Muscle layer of duodenum (tissue), 2 donors: ENCODE measurements around the gene CKAP5.
A peak's percentile ranks its signal among the peaks of the same experiment; 100 is the strongest.
"Not testable (repeated sequence)": the region's sequence is repeated elsewhere in the genome, so short reads cannot be mapped to it uniquely, and the experiment has no call there.

ENCODE experiments used
- H3K27ac ChIP-seq: one replicate; pipeline ENCODE4 v1.7.0; 2013; ENCODE audit warnings: mild to moderate bottlenecking, low read length
- H3K27me3 ChIP-seq: one replicate; pipeline ENCODE4 v1.7.0; 2013; ENCODE audit warnings: low read depth, mild to moderate bottlenecking, control low read depth, low read length
- H3K36me3 ChIP-seq, 2 donors: one replicate each; pipeline ENCODE4 v1.7.0; 2013; ENCODE audit warnings: low read length in 2 of 2, control low read depth in 1 of 2, mild to moderate bottlenecking in 1 of 2; ENCODE audit not compliant: insufficient read depth in 2 of 2, control insufficient read depth in 1 of 2
- H3K4me1 ChIP-seq, 2 donors: one replicate each; pipeline ENCODE4 v1.7.0; 2013; ENCODE audit warnings: low read length in 2 of 2, mild to moderate bottlenecking in 2 of 2, control low read depth in 1 of 2, moderate library complexity in 1 of 2; ENCODE audit not compliant: insufficient read depth in 2 of 2, control insufficient read depth in 1 of 2
- H3K4me3 ChIP-seq, 2 donors: one replicate each; pipeline ENCODE4 v1.7.0; 2013; ENCODE audit warnings: low read length in 2 of 2, low read depth in 1 of 2, mild to moderate bottlenecking in 1 of 2
- H3K9me3 ChIP-seq, 2 donors: one replicate each; pipeline ENCODE4 v1.7.0; 2013; ENCODE audit warnings: low read length in 2 of 2, control low read depth in 1 of 2, mild to moderate bottlenecking in 1 of 2; ENCODE audit not compliant: control insufficient read depth in 1 of 2
- donor health status: healthy.

Gene CKAP5

DNA sequence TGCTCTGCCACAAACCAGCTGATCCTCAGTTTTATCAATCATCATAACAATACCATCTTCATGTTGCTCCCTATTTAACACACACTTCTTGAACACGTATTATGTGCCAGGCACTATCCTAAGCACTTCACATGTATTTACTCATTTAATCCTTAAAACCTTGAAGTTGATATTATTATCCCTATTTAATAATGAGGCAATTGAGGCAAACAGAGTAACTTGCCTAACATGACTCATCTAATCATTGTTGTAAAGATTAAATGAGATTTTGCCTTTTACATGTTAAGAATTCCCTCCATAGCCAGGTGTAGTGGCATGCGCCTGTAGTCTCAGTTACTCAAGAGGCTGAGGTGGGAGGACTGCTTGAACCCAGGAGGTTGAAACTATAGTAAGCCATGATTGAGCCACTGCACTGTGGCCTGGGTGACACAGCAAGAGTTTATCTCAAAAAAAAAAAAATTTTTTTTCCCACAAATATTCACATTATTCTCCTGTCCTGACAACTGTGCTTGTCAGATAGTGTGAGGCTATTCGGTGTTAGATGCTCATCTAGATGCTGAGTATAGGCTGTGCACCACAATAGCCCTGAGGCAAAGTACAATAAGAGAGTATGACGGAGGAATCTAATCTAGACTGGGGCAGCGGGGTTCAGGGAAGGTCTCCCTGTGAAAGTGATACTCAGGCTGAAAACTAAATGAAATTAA lies 13.4 kb downstream of the CKAP5 start:
- H3K4me1 ChIP-seq = peaks cover 7 to 9% of the 10 kb centered on the region in 2 donors
- no peak overlapping the region for H3K4me3 ChIP-seq
- H3K36me3 ChIP-seq = no peaks in the 10 kb centered on the region
- H3K27ac ChIP-seq = no peak overlapping the region
- no peaks in the 10 kb centered on the region for H3K27me3 ChIP-seq
- no peaks in the 10 kb centered on the region for H3K9me3 ChIP-seq

DNA sequence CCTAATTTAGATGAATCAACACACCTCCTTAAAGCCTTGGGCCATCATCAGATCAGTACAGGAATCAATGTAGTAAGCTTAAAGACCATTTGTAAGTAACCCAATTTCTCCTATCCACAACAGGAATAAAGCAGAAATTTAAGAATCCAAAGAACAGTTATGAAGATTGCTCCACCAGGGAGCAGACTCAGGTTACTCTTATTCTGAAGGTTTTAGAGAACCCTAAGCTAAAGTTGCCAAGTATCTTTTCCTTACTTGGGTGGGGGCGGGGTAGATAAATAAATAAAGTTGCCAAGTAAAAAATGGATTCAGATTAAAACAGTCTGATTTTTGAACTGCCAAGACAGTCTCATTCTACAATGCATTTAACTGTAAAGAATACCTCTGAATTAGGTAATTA lies 18.1 kb downstream of the CKAP5 start:
- Histone ChIP-seq H3K9me3 (no peaks in the 10 kb centered on the region), H3K27me3 (no peaks in the 10 kb centered on the region), H3K27ac (no peak overlapping the region), H3K4me3 (no peak overlapping the region), H3K4me1 (peaks cover 15 to 40% of the 10 kb centered on the region in 2 donors), H3K36me3 (no peaks in the 10 kb centered on the region)

DNA sequence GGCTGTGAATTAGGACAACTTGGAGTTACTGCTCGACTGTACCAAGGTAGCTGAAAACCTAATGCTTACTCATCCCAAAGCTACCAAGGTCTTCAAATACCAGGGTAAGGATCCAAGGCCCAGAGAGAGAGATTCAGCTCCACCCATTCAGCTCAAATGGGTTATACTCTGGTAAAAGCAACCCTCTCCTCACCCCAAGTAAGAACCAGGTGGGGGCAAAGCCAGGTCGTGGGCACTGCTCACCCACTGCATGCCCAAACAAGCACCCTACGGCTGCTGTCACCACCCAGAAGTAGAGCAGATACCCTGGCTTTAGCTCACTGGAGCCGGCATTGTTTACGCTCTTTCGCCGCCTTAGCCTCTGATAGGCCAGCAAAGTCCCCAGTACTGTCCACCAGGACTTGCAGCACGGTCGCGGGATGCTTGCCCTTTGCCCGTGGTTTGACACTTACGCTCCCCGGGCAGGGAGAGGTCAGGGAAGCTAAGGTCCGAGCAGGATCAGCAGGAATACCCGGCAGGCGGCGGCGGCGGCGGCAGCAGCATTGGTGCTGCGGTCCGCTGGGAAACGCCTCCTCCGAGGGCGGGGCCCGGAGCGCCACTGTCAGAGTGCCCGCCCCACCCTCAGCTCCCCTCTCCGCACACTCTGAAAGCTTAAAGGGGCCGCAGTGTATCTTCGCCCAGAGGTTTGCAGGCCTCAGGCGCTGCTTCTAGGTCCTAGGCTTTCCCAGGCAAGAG lies 19.6 kb downstream of the CKAP5 start:
- H3K36me3 ChIP-seq = no peaks in the 10 kb centered on the region
- peak overlapping the region; percentile 72 to 85 for H3K4me3 ChIP-seq
- no peaks in the 10 kb centered on the region for H3K9me3 ChIP-seq
- H3K27ac ChIP-seq = peak overlapping the region; percentile 41
- no peaks in the 10 kb centered on the region for H3K27me3 ChIP-seq
- H3K4me1 ChIP-seq = peaks cover 15 to 40% of the 10 kb centered on the region in 2 donors

DNA sequence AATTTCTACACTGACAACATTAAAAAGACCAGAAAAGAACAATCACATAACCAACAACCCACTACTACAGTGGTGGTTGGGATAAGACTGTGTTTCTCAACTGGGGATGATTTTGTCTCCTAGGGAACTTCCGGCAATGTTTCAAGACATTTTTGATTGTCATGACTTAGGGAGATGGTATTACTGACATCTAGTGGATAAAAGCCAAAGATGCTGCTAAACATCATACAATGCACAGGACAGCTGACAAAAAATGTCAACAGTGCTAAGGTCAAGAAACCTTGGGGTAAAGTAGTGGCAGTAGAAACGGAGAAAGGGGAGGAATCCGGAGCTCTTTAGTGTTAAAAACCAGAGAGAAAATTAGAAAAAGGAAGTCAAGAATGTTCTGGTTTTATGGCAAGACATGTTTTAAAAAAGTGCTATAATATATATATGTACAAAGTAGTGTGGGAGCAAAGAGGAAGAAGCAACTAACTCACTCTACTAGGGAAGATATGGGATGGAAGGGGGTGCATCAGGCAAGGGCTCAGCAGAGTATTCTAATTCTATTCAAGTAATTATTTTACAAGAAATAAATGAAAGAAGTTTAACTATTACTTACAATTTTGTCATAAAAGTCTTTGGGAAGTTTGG lies 37.2 kb downstream of the CKAP5 start:
- peaks cover 29 to 36% of the 10 kb centered on the region in 2 donors for H3K36me3 ChIP-seq
- no peak overlapping the region for H3K4me3 ChIP-seq
- no peaks in the 10 kb centered on the region for H3K9me3 ChIP-seq
- H3K4me1 ChIP-seq = no peaks in the 10 kb centered on the region
- no peak overlapping the region for H3K27ac ChIP-seq
- H3K27me3 ChIP-seq = no peaks in the 10 kb centered on the region

DNA sequence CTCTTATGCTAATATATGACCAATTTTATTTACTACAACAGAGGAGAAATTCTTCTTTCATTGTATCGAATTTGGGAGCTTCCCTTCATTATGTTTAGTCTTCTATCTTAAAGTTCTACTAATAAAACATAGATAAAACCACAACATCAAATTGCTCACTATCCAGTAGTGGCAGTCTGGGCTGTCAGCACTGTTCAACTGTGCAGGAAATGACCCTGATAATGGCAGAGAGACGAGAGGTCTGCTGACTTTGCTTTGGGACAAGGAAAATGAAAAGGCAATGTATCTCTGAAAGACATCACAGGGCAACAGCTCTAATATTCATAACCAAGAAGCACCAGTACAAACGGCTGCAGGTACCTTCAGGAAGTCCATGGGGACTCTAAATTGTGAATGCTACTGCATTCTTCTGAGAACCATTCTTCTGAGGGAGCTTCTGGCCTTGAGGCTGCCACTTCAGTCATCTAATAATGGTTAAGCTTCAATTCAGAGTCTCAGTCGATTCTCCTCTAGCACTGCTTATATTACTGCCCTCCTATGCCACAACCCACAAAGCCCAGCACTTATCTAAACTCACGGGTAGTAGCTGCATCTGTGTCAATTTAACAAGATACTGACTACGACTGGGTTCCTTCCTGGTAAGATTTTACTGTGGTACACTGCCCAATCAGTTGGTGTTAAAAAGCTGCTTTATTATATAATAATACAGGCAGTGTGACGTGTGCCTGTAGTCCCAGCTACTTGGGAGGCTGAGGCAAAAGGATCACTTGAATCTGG lies 44.2 kb downstream of the CKAP5 start:
- Histone ChIP-seq H3K36me3 (peaks cover 34 to 42% of the 10 kb centered on the region in 2 donors), H3K27me3 (no peaks in the 10 kb centered on the region), H3K4me3 (no peak overlapping the region), H3K4me1 (no peaks in the 10 kb centered on the region), H3K27ac (no peak overlapping the region), H3K9me3 (no peaks in the 10 kb centered on the region)

DNA sequence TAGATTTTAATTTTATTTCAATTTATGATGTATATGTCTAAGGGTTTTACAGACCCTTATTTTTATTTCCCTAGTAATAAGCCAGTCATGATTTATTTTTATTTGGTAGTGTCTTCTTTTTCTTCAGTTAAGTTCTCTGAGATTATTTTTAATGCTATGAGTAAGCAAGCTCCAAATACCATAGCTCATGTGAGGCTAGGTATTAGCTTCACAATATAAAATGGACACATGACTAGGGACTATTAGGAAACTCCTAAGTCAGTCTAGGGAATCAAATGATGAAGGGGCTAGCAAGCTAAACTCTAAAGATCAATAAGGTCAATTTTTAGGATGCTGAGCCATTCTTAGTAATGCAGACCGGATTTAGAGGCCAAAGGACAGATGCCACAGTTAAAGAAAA lies 45.9 kb downstream of the CKAP5 start:
- Histone ChIP-seq H3K4me3 (no peak overlapping the region), H3K36me3 (peaks cover 35 to 46% of the 10 kb centered on the region in 2 donors), H3K4me1 (no peaks in the 10 kb centered on the region), H3K27ac (no peak overlapping the region), H3K27me3 (no peaks in the 10 kb centered on the region), H3K9me3 (no peaks in the 10 kb centered on the region)

DNA sequence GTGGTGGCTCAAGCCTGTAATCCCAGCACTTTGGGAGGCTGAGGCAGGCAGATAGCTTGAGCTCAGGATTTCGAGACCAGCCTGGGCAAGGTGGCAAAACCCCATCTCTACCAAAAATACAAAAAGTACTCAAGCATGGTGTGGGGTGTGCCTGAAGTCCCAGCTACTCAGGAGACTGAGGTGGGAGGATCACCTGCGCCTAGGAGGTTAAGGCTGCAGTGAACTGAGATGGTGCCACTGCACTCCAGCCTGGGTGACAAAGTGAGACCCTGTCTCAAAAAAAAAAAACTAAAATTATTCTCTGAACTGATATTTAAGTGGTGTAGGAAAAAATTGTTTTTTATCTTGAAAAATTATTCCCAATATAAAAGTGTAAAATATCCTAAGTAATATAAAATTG lies 46.4 kb downstream of the CKAP5 start:
- peaks cover 37 to 50% of the 10 kb centered on the region in 2 donors for H3K36me3 ChIP-seq
- H3K4me1 ChIP-seq, H3K9me3 ChIP-seq, H3K4me3 ChIP-seq, H3K27ac ChIP-seq, H3K27me3 ChIP-seq: not testable (repeated sequence)

DNA sequence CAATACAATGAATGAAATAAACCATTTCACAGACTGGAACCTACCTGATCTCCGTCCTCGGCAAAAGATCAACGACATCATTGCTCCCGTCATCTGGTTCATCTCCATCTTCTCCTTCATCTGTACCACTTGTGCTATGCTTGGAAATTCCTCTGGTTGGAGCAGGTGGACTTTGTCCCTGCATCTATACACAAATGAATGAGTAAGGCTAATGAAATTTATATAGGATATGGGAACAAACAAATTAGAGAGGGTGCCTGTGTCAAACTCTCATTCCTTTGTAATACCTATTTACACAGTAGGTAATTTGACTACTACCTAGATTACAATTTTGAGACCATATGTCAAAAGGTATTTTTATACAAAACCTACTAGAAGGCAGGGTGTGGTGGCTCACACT lies 67.7 kb downstream of the CKAP5 start:
- Histone ChIP-seq H3K27me3 (no peaks in the 10 kb centered on the region), H3K9me3 (no peaks in the 10 kb centered on the region), H3K27ac (no peak overlapping the region), H3K36me3 (peaks cover 42 to 61% of the 10 kb centered on the region in 2 donors), H3K4me1 (no peaks in the 10 kb centered on the region), H3K4me3 (no peak overlapping the region)

DNA sequence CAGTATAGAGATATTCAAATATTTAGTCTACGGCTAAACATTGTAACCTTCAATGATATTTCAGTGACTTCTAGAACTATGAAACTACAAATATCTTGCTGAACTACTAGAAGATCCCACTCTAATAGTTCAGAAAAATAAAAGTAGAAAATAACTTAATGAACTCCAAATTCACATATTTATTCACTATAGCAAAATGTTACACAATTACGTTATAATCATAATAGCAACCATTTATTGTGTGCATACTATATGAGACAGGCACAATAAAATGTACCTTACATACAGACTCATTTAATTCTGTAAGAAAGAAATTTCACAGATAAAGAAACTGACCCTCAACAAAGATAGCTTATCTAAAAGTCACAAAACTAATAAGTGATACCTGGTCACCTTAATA lies 69.2 kb downstream of the CKAP5 start:
- Histone ChIP-seq H3K27me3 (no peaks in the 10 kb centered on the region), H3K27ac (no peak overlapping the region), H3K36me3 (peaks cover 28 to 50% of the 10 kb centered on the region in 2 donors), H3K9me3 (no peaks in the 10 kb centered on the region), H3K4me3 (no peak overlapping the region), H3K4me1 (no peaks in the 10 kb centered on the region)

DNA sequence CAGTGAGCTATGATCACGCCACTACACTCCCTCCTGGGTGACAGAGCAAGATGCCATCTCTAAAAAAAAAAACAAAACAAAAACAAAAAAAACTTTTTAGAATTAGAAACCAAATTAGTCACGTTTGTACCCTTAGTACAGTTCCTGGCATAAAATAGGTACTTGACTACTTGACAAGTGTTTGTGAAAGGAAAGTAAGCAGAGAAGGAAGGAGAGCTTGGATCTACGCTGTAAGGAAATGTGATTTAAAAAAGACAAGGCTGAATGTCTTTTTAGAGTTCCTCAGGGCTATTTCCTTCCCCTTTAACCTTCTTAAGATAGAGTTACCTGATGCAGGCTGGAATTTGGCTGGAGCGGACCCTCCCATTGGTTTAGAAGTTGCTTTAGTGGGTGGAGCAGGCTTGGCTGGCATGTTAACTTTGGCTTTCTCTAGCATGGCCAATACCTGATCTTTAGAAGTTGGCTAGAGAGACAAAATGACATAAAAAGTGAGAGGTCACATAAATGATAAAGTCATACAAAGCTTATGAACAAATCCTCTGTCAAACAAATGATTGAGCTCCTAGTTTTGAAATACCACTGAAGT lies 76.4 kb downstream of the CKAP5 start:
- no peaks in the 10 kb centered on the region for H3K27me3 ChIP-seq
- H3K4me3 ChIP-seq = no peak overlapping the region
- H3K27ac ChIP-seq = no peak overlapping the region
- H3K9me3 ChIP-seq = no peaks in the 10 kb centered on the region
- H3K4me1 ChIP-seq = no peaks in the 10 kb centered on the region
- peaks cover 27 to 52% of the 10 kb centered on the region in 2 donors for H3K36me3 ChIP-seq

DNA sequence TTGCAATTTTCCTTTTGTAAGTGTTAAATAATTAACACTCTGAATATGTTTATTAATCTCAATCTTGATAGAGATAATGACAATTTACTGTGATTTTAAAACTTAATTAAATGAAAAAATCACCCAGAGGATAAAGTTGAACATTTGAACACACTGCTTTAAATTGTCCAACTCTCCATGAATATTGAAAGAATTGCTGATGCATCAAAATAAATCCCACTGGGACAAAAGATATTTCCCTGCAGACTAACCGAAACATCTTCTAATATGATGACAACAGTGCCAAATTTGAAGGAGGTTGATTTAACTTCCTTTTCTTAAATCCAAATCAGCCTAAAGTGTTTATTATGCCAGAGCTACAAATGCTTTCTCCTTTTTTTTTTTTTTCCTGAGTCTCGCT lies 79.4 kb downstream of the CKAP5 start:
- no peaks in the 10 kb centered on the region for H3K4me1 ChIP-seq
- no peak overlapping the region for H3K27ac ChIP-seq
- peaks cover 46 to 78% of the 10 kb centered on the region in 2 donors for H3K36me3 ChIP-seq
- H3K9me3 ChIP-seq = no peaks in the 10 kb centered on the region
- no peak overlapping the region for H3K4me3 ChIP-seq
- no peaks in the 10 kb centered on the region for H3K27me3 ChIP-seq
